GM12874 (cell line): ENCODE measurements around the gene EBF3.

Source experiments
- TF ChIP-seq, protein P1 (sequence below): IDR thresholded peaks from 2 replicates; pipeline ENCODE4 v1.5.1; 2011; ENCODE audit warnings: low read depth, mild to moderate bottlenecking, control low read depth, low read length, moderate library complexity; ENCODE audit not compliant: insufficient read depth

The EBF3 gene

DNA sequence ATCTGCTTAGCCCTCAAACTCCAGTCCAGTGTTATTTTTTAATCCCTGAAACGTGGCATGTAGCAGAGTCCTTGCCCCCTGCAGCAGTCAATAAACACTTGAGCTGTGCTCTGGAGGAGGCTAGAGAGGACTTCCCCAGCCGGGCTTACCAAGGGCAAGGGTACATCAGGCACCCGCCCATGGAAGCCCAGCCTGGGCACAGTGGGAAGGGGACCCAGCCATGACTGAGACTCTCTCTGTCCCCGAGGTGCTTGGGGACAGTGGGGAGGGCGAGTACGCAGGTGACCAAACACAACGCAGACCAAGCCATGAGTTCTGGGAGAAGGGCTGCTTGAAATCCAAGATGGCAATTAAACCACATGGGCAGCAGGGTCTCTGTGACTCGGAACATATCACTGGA lies 45.2 kb downstream of the EBF3 start:
- TF ChIP-seq, protein P1, sequence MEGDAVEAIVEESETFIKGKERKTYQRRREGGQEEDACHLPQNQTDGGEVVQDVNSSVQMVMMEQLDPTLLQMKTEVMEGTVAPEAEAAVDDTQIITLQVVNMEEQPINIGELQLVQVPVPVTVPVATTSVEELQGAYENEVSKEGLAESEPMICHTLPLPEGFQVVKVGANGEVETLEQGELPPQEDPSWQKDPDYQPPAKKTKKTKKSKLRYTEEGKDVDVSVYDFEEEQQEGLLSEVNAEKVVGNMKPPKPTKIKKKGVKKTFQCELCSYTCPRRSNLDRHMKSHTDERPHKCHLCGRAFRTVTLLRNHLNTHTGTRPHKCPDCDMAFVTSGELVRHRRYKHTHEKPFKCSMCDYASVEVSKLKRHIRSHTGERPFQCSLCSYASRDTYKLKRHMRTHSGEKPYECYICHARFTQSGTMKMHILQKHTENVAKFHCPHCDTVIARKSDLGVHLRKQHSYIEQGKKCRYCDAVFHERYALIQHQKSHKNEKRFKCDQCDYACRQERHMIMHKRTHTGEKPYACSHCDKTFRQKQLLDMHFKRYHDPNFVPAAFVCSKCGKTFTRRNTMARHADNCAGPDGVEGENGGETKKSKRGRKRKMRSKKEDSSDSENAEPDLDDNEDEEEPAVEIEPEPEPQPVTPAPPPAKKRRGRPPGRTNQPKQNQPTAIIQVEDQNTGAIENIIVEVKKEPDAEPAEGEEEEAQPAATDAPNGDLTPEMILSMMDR = no peak

DNA sequence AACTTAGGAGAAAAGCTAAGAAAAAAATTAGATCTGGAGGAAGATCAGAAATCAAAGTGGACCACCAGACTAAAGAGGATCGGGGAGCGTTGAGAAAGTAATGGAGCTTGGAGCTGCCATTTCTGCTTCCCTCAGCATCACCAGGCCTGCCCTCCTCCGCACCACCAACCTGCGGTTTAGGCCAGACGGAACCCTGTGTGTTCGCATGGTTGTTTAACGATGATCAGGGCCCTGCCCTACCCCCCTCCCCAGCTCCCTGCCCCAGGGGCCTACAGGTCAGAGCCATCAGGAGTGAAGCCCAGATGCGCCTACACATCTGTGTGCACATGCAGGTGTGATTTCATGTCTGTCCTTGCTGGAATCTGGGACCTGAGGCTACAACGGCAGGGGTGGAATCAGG lies 45.7 kb downstream of the EBF3 start:
- TF ChIP-seq, protein P1 = no peak

DNA sequence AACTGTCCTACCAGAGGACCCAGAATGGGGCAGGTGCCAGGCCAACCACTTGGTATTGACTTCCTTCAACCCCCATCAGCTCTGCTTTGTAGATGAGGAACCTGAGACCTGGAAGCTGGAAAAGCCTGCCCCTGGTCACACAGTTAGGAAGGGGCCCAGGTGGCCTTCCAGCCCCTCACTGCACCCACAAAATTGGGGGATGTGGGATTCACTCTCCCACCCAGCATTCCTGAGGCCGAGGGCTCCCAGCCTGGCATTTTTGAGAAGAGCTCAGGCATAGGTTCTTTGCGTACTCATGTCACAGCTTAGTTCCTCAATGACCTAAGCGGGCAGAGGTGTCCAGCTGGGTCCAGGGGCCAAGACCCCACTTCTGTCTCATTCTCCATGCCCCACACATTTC lies 46.1 kb downstream of the EBF3 start:
- TF ChIP-seq, protein P1 = no peak

DNA sequence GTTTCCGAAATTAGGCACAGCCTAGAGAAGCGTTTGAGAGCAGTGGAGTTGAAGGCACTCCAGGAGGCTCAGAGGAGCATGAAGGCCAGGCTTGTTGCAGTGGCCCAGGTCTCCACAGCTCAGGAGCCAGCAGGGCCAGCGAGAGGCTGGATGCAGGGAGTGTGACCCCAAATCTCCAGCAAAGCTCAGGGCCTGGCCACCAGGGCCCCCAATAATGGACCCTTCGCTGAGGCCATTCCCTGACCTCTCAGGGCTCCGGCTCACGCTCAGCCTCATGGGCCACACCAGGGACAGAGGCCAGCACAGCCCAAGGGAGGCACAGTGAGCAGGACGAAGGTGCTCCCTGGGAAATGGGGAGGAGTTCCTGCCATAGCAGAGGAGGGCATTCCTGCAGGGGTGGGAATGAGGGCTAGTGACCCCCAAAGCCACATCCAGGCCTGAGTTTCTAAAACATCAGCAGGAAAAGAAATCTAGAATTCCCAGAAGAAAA lies 47.5 kb downstream of the EBF3 start:
- TF ChIP-seq, protein P1 = no peak

DNA sequence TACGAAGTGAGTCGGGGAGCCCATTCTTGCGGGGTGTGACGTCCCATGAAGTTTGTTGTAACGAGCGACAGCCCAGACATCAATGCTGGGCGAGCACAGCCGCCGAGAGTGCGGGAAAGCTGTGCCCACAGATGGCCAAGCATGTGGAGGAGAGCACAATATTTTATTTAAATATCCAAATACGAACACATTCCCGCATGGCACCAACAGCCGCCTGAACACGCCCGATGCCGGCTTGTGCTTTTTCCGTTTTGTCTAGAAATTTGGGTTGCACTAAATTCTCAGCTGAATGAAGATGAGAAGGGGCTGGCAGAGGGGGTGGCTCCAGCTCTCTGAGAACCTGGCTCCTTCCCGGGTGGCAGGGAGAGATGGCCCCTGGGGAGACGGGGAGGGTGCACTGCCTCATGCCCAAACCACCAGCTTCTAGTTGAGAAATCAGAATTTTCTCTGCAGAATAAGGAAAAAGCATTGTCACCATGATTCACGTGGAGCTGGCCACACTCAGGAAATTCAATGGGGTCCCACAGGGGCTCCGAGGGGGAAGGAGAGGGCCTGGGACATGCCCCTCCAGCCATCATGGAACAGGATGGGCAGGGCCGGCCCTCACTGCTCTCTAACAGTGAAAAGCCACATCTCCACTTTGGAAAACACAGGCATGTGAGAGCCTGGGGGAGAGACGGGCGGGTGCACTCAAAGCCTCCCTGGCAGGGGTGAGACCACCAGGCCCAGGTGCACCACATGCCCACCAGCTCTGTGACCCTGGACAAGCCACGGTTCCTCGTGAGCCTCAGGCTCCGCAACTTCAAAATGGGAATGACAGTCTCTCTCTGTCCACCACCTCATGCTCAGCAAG lies 48.3 kb downstream of the EBF3 start:
- TF ChIP-seq, protein P1 = no peak

DNA sequence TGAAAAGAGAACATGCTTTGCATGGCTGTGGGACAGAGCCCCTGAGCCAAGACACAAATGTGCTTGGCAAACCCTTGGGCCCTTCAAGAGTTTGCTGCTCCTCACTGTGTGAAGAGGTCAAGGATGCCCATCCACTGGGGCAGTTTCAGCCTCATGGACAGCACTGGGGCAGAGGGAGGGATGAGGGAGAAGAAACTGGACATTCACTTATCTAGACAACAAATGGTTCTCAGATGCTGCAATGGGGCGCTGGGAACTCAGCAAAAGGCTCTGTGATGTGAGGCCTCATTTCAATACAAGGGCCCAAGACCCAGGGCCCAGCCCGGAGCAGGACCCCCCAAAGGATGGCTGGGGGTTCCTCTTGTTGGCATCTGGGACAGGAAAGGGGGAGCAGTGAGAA lies 49.1 kb downstream of the EBF3 start:
- TF ChIP-seq, protein P1 = no peak

DNA sequence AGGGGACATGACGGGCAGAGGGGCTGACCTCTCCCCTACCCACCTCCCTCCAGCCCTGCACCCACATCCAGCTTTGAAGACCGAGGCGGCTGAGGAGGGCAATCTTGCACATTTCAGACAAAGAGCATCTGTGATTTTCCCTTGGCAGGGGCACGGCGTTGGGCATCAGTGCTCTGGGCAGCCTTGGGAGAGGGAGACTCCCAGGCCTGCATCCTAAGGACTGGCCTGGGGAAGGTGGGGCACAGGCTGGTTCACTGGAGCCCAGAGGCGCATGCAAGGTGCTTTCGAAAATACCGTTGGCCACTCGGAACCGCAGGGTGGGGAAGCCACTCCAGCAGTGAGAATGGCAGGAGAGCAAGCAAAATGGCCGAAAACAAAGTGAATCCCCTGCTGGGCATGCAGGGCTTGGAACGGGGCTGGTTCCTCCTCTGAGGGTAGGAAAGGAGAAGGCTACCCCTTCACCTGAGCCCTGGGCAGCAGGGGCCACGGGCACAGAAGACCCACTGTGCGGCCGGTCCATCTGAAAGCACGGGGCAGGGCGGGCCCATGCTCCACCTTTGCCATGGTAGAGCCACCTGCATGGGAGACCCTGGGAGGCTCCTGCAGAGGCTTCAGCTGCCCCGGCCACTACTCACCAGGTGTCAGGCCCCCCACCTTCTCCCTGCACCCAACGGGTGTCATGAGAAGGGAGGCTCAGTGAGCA lies 49.8 kb downstream of the EBF3 start:
- TF ChIP-seq, protein P1 = no peak
